GM21529 (cell line): ENCODE data around the gene ADAR.
A peak's percentile ranks its signal among the peaks of the same experiment; 100 is the strongest.
"Not testable (repeated sequence)": the region's sequence is repeated elsewhere in the genome, so short reads cannot be mapped to it uniquely, and the experiment has no call there.

ENCODE experiments used
- ATAC-seq: cut with Tn5 transposase; IDR thresholded peaks from one replicate; pipeline ENCODE4 v1.9.1; 2021; ENCODE audit not compliant: unreplicated experiment

The ADAR gene, protein sequence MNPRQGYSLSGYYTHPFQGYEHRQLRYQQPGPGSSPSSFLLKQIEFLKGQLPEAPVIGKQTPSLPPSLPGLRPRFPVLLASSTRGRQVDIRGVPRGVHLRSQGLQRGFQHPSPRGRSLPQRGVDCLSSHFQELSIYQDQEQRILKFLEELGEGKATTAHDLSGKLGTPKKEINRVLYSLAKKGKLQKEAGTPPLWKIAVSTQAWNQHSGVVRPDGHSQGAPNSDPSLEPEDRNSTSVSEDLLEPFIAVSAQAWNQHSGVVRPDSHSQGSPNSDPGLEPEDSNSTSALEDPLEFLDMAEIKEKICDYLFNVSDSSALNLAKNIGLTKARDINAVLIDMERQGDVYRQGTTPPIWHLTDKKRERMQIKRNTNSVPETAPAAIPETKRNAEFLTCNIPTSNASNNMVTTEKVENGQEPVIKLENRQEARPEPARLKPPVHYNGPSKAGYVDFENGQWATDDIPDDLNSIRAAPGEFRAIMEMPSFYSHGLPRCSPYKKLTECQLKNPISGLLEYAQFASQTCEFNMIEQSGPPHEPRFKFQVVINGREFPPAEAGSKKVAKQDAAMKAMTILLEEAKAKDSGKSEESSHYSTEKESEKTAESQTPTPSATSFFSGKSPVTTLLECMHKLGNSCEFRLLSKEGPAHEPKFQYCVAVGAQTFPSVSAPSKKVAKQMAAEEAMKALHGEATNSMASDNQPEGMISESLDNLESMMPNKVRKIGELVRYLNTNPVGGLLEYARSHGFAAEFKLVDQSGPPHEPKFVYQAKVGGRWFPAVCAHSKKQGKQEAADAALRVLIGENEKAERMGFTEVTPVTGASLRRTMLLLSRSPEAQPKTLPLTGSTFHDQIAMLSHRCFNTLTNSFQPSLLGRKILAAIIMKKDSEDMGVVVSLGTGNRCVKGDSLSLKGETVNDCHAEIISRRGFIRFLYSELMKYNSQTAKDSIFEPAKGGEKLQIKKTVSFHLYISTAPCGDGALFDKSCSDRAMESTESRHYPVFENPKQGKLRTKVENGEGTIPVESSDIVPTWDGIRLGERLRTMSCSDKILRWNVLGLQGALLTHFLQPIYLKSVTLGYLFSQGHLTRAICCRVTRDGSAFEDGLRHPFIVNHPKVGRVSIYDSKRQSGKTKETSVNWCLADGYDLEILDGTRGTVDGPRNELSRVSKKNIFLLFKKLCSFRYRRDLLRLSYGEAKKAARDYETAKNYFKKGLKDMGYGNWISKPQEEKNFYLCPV

DNA sequence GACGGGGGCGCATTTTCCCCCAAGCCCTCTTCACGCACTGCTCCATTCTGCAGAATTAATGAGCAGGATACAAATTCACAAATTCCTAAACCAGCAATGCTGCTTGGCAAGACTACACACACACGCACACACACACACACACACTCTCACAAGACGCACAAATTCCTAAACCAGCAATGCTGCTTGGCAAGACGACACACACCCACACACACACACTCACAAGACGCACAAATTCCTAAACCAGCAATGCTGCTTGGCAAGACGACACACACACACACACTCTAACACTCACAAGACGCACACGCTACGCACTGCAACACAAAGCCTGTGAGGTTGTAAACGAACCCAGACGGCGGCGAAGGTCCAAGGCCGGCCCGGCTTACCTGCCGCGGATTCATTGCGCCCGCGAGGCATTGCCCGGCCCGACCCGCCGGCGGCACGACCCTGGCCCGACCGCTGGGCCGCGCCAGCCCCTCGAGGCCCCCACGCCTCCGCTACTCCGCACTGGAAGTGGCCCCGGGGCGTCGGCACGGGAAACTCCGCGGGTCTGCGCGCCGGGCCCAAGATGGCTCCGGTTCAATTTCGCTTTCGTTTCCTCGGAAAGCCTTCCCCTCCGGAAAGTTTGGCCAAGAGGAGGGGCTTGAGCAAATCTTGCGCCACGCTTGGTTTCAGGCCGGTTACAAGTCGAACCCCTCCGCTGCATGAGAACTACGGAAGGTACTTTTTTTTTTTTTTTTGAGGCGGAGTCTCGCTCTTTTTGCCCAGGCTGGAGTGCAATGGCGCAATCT is at the start of gene ADAR:
TSS of gene ADAR (minus strand) at position 578 of the 788 bp plus-strand sequence. CDS start at position 398, 180 bp downstream.
- ATAC-seq = peak; percentile 60

DNA sequence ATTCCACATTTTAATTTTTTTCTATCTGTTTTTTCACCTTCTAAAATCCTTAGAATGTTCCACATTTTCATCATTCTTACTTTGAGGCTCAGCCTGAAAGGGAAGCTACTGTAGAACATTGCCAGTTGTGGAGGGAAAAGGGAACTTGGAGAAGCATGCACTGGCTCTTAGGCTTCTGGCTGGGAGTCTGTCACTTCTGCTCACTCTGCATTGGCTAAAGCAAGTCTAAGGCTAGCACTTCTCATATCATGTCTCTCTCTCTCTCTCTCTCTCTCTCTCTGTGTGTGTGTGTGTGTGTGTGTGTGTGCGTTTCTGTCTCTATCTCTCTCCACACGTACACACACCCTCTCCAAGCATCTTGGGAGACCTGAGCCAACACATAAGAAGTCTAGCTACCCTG is 49.6 kb upstream of the ADAR start:
- no peak for ATAC-seq

DNA sequence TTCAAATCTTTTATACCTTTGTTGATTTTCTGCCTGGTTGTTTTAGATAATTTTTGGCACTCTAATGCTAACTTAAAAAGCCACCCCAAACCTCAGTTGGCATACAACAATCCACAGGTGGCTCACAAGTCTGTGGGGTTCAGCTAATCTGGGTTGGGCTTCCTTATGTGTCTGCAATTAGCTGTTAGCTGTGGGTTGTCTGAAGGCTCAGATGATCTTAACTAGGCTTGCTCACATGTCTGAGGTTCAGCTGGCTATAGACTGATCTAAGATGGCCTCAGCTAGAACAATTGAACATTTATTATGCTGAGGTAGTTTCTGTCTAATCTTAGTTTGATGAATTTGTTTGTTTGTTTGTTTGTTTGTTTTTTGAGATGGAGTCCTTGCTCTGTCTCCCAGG is 44.9 kb upstream of the ADAR start:
- no peak for ATAC-seq

DNA sequence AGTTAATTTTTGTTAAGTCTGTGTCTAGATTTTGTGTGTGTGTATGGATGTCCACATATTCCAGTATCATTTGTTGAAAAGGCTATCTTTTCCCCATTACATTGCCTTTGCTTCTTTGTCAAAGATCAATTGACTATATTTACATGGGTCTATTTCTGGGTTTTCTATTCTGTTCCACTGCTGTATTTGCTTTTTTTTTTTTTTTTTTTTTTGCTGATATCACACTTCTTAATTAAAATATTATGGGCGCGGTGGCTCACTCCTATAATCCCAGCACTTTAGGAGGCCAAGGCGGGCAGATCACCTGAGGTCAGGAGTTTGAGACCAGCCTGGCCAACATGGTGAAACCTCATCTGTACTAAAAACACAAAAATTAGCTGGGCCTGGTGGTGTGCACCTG is 36.7 kb upstream of the ADAR start:
- ATAC-seq = not testable (repeated sequence)

DNA sequence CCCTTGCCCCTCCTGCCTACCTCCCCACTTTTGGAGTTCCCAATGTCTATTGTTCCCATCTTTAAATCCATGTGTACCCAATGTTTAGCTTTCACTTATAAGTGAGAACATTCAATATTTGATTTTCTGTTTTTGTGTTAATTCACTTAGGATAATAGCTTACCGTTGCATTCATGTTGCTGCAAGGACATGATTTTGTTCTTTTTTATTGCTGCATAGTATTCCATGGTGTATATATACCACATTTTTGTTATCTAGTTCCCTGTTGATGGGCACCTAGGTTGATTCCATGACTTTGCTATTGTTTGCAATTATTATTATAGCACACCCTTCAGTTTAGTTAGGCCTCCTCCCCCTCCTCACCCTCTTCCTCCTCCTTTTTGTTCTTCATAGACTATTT is 33.5 kb upstream of the ADAR start:
- ATAC-seq = no peak

DNA sequence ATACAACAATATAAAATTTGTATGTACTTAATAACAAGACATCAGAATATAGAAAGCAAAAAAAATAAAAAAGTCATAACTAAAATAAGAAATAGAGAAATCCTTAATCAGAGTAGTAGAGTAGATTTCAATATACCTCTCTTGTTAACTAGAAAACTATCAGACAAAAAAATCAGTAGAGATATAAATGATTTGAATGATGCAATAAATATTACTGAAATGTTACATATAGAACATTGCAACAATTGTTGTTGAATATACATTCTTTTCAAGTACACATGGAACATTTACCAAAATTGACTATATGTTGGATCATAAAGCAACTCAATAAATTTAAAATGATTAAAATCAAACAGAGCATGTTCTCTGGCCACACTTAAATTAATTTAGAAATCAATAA is 31.9 kb upstream of the ADAR start:
- ATAC-seq = no peak

DNA sequence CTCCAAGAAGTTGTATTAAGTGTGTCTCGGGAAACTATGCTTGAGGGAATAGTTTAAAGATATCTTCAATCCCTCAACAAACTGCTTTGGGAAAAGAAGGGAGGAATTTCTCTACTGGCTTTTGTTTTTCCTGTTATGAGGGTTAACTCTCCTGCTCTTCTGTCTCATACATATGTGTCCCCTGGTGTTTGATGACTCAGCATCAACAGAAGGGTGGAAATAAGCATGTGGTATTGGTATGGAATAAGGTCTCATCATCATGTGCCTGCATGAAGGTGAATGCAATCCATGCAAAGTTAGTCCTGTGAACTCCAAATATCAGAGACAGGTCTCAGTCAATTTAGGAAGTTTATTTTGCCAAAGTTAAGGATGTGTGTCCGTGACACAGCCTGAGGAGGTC is 27.2 kb upstream of the ADAR start:
- ATAC-seq = no peak

DNA sequence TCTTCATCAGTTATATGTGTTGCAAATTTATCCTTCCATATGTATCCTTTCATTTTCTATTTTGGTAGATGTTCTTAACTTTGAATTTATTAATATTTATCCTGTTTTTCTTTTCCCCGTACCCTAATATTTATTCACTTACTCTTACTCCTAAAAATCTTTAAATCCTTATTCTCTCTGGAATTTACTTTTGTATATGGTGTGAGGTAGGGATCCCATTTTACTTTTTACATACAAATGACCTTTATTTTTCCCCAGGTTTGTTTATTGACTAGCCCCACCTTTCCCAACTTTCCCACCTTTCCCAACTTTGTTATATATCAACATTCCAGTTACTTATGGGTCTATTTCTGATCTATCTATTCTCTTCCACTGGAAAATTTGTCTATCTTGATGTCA is 21.7 kb upstream of the ADAR start:
- ATAC-seq = no peak

DNA sequence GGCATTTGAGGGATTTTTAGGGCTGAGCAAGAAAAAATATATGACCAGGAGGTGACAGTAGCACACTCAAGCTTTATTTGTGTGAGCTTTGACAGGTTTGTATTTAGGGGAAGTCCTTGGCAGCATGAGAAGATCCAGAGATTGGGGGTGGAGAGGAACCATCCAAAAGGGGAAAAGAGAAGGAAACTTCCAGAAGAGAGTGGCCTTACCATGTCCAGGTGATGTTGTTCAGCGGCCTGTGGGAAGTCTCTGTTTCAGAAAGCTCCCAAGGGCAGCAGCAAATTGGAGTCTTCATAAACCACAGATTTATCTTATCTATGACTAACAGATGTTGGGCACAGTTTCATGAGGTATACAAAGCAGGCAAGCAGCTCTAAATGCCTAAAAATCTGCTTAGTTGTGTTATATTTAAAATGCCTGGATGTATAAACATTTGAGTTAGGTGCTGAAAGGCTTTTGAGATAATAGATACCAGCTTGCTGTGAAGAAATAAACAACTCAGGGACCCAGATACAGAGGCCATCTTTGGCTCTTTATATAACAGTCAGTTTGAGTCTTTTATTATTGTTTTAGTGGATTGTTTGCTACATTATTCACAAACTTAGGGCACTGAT is 21.2 kb upstream of the ADAR start:
- no peak for ATAC-seq

DNA sequence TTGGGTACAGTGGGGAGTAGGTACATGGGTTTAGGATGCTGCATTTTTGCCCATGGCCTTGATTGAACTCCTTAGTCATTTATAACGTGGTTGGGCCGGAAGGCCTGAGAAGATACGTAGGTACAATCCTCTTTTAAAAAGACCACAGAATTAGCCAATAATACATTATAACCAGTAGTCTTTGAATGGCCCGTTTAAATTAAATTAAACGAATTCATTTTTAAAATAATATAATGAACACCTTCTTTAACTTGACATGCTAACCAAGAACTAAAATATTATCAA is 20.1 kb upstream of the ADAR start:
- ATAC-seq = peak; percentile 9

DNA sequence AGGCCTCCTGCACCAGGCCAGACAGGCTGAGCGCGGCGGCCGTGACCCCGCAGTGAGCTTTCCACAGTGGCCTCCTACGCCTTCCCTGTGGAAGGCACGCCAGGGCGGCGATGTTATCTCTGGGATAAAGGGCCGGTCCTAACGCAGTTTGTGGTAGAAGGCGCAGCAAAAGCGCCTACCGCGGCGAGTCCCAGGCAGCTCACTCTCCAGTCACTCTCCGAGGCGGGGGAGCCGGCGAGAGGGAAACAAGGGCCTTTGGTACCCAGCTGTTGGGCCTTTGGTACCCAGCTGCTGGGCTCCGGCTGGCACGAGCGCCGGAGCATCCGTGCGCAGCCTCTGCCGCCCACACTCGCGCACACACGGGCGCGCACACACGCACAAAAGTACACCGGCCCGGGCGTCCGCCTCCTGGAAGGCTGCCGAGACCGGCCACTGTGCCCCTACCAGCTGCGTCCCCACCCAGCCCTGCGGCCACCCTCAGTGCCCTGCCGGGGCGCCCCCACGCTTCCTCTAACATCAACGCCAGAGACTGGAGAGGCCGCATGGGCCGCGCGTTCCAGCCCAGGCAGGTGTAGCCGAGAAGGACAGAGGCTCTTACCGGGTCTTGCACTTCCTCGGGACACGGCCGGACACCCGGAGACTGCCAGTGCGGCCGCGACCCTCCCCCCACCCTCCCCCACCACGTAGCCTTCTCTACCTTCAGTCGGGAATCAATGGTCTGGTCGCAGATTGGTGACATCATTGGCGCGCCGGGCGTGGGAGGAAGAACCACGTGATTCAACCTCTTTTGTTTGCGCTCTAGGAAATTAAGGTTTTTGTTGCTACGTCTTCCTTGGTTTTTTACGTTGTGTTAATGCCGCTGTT is 19.5 kb upstream of the ADAR start:
- ATAC-seq = peak; percentile 50

DNA sequence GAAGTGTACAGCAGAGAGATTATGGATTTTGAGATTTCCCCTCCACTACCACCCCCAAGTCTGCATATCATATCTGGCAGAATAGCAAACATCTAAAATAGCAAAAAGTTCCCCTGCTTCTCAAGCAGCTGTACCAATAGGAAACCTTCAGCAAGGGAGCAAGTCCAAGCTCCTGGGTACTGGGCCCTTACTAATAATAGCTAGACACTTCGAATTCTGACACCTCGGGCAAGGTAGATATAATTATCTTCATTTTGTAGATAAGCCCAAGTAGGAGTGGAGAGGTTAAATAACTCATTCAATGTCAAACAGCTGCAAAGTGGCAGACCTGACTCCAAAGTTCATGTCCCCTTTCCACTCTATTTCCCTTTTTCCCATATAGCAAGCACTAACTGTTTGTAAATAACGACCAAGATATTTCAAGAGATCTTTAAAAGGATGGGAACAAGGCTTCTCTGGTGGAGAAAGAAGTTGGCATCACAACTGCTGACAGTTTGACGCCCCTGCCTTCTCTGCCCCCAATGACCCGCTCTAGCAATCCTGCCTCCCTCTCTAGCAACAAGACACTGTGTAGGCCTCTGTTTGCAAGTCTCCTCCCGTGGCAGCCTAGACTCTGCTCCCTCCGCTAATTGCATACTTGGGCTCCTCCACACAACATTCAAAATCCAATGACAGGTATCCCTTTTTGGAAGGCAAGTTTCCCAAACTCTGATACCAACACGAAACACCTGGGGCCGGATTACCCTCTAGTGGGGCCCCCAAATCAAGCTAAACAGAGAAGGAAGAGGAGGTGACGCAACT is 18.7 kb upstream of the ADAR start:
- peak; percentile 22 for ATAC-seq

DNA sequence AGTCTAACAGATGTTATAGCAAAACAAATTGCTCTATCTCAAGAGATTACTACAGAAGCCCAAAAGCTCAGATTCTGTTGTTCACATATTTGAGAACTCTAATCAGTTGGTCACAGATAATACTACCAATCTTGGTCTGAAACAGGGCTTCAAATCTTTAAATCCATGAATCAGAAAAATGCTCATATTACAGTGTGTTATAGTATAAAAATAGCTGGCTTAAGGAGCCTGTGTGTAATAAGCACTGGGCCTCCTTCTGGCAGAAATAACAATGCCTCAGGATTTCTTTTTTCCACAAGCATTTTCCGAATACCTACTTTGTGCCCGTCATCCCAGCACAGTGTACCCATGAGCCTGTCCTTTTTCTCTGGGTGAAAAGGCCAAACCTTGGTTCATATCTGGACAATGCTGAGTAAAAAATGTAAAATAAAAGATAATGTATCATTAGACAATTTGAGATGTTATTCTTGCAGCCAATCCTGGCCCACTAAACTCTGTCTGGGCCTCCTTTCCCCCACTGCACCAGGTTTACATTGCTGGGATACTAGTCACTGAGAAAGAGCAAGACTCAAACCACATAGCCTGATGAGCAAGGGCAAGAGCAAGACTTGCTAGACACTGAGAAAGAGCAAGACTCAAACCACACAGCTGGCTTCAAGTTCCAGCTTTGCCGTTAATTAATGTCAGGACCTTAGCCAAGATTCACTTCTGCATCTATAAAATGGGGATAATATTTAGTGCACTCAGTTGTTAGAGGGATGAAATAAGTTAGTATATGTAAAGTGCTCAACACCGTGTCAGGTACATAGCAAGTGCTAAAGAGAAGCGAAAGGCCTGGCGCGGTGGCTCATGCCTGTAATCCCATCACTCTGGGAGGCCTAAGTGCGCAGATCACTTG is 17.0 kb upstream of the ADAR start:
- no peak for ATAC-seq

DNA sequence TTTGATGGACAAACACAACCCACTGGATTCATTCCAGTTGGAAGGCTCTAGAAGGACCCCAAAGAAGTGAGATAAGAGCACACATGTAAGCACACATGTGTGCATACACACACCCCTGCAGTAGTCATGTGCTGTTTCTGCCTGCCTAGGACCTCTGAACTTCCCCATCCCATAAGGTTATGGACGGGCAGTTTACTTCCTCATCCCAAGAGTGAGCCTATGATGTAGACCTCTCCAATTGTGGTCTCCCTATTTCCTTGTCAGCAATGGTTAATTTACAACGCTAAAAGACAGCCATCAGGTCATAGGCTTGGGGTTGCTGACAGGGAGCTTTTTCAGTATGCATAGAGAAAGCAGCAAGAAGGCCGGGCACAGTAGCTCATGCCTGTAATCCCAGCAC is 15.4 kb upstream of the ADAR start:
- ATAC-seq = no peak

DNA sequence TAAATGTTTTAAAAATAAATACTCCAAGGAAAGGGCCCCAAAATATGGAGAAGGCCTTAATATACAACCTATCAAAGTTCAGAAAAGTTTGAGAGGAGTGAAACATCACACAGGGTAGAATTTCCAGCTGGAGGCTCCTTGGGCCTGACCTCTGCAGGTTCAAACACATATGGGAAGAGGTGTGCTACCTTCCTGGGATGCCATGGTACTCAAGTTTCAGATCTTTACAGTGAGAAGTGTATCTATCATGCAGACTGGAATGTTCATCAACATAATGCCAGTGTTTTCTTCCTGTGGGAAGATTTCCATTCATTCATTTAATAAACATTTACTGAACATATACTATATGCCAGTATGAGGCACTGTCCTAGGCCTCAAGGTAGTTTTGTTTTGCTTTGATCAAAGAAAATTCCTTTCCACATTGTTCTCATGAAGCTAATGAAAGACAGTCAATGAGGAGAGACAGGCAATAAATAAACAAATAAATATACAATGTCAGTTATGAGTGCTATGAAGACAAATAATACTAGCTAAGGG is 14.6 kb upstream of the ADAR start:
- no peak for ATAC-seq

DNA sequence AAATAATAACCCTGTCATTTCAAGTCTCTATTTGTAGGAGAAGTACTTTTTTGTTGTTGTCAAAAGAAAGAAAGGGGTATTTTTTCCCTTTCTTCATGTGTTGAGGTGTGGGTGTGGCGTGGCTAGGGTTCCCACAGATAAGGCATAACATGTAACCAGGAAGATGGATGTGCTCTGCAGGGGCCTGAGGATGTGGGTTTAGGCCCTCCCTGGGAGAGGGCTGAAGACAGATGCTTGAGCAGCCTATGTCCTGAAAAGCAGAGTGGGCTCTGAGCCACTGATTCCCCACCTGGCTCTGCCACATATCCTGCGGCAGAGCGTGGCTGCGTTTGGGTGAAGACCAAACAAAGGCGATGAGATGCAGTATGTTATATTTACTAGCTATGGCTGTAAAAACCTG is 13.9 kb upstream of the ADAR start:
- no peak for ATAC-seq

DNA sequence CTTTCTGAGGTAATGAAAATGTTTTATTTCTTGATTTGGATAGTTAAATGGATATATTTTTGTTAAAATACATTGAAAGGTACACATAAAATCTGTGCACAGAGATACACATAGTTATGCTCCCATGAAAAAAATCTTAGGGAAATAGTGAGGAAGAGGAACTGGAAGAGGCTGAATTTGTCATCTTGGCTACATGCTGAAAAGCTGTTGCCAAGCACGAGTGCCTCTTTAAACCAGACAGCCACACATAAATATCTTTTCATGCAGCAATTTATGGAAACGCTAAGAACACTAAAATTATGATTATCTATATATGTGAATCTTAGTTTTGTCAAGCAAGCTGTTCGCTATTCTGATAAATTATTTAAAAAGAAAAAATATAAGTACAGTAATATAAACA is 12.8 kb upstream of the ADAR start:
- no peak for ATAC-seq
